Stimulated activated naive CD4-positive, alpha-beta T cell (primary cell): ENCODE measurements around the gene ZNF653.
"Not testable (repeated sequence)": the region's sequence is repeated elsewhere in the genome, so short reads cannot be mapped to it uniquely, and the experiment has no call there.

Experiments
- DNase-seq, 6 experiments: peaks; one replicate each; lab custom pipeline; 2025; lab: John Stamatoyannopoulos, UW

The ZNF653 gene

DNA sequence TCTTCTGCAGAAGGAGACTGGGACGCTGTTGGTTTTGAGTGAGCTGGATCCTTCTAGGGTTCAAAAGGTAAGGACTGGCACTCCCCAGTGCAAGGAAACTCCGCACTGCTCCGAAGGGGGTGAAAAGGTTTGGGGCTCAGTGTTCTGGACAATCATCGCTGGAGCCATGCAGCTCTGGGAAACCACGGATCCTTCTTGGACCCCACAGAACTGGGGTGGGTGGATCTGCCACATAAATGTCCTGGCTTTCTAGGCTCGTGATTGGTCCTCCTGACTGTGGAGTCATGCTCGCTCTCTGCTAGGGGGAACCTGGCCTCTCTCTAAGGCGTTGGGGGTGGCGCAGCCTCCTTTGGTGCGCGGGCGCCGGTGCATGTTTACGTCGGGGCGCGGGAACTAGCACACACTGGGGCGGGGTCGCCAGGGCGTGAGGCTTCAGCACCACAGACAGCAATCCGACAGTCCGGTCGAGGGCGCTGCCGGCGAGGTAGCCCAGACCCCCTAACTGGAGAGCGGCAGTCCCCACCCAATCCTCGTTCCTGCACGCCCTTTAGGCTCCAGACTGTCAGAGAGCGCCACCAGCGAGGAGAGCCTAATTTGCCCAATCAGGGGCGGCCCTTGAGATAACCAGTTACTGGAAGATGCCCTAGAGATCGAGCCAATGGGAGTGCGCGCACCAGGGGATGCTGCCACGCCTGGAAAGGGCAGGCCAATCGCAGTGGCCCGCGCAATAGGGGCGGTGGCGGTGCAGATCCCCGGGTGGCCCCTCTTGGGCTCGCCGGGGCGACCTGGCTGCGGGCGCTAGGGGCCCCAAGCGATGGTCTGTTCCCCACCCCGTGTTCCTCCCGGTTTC is 23.9 kb downstream of the ZNF653 start:
- peak; percentile 34 to 62 (median 52) for DNase-seq

DNA sequence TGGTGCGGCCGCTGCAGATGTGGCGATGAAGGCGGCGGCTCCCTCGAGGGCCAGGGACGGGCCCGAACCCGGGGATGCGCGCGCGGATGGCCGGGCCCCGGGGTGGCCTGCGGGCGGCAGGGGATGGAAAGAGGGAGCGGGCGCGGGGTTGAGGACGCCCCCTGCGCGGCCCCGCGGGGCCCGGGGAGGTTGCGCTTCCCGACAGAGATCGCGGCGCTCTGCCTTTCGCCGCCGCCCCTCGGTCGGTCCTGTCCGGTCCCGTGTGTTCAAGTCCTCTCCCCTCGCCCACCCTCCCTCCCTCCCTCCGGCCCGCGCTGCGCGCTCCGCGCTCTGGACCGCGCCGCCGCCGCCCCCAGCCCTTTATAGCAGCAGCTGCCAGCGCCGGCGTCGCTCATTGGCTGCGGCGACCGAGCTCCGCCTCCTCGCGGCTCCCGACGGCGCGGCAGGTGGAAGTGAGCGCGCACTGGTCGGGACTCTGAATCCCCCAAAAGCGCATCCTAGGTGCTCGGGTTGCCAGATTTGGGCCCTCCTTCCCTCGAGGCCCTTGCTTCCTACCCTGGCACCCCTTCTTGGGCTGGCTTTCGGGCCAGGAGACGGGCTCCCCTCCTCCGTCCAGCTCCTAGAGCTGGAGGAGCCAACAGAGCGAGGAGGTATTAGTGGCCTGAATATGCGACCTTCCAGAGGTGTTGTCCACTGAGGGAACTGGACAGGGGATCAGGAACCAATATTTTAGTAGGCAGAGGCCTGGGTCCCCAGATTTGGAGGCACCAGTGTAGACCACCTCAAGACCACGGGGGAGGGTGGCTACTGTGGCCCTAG is 24.7 kb downstream of the ZNF653 start, which contains the start of gene ELAVL3:
TSS of gene ELAVL3 (minus strand) at position 332 of the 819 bp plus-strand sequence. CDS start 438 bp downstream, outside the sequence.
- DNase-seq: peak in 2 of 6 experiments; percentile 15 to 25

DNA sequence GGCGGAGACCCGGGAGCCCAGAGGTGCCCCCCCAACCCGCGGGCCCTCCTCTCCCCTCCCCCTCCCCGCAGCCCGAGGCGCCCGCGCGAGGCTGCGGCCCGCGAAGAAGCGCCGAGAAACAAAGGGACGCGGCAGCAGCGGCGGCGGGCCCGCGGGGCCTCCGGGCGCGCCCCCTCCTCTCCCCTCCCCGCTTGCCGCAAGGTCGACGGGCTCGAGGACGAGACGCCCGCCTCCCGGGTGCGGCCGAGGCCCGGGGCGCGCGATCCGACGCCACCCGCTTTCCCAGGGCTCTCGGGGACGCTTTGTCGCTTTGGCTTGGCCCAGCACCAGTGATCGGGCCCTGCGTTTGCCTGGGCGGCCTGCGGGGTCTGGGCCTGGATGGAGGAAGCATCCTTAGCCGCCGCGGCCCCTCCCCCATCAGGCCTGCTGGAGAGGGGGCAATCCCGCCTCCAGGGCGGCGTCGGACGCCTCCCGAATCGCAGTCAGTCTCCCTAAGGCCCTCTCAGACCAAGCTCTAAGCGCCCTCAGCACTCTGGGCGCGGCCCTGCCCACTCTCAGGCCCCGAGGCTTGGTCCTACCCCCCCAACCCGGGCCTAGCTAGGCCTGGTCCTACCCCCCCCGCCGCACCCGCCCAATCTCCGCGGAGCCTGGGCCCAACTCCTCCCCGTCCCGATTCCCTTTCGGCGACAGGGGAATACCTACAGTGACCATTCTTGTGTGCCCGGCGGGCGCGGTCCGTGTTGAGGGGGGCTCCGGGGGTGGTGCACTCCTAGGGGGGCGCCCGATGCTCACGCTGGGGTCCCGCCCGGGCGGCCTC is 25.5 kb downstream of the ZNF653 start:
- DNase-seq: no peak

- DNase-seq: peak in 1 of 6 experiments; percentile 15
These were observed 26.3 kb downstream of the ZNF653 start for GRCh38 chr19:11479090-11479897.

DNA sequence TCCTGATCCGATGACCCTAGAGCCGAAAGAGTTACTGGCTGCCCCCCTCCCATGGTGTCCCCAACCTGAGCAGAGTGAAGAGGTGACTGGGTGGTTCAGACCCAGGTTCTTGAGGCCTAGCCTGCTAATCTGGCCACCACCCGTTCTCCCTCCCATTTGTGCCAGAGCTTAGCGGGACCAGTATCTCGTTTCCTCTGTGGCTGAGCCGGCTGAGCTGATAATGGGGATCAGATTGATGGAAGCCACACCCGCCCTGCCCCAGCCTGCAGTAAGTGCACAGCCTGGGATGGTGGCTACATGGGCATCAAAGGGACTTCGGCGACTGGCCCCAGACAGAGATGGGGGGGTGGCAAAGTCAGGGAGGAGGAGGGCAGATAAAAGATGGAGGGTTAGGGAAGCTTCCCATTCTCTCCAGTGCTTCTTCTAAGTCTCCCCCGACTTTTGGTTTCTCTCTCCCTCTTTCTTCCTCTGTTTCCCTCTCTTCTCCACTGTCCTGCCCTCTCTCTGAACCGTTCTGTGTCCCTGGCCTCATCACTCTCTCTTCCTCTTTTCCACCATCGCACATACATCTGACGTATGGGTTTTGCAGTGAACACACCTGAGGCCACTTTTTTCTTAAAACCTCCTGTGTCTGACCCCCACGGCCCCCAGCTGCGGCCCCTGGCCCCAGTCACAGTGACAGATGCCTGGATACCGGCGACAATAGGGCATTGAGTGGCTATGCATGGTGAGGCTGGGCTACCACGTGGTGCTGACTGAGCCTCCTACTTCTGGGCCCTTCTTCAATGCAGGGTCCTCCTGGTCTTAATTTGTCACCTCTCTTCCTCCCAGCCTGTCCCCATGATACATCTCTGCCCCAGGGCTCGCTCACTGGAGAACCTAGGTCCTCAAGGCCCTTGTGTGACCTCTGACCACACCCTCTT is 27.2 kb downstream of the ZNF653 start:
- no peak for DNase-seq

- DNase-seq: no peak
These were observed 29.8 kb downstream of the ZNF653 start for GRCh38 chr19:11475861-11476260.

DNA sequence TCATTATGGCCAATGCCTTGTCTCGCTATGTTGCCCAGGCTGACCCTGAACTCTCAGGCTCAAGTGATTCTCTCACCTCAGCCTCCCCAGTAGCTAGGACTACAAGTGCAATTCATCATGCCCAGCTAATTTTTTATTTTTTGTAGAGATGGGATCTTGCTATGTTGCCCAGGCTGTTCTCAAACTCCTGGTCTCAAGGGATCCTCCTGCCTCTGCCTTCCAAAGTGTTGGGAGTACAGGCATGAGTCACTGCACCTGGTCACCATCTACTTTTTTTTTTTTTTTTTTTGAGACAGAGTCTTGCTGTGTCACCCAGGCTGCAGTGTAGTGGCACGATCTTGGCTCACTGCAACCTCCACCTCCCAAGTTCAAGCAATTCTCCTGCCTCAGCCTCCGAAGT is 30.3 kb downstream of the ZNF653 start:
- DNase-seq: not testable (repeated sequence)

DNA sequence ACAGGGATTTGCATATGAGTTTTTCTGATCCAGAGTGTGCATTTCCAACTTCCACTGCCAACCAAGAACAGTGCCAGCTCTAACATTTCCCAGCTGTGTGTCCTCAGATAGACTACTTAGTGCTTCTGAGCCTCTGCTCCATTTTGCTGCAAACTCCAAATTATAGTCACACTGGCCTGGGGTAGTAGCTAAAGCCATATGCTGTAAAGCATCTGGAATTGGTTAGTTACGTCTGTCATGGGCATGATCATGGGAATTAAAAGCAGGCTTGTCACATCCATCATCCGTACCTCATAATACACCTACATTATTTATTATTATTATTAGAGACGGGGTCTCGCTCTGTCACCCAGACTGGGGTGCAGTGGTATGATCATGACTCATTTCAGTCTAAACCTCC is 31.9 kb downstream of the ZNF653 start:
- no peak for DNase-seq

GRCh38 chr19:11468266-11468845 is 37.3 kb downstream of the ZNF653 start:
- DNase-seq: not testable (repeated sequence)

DNA sequence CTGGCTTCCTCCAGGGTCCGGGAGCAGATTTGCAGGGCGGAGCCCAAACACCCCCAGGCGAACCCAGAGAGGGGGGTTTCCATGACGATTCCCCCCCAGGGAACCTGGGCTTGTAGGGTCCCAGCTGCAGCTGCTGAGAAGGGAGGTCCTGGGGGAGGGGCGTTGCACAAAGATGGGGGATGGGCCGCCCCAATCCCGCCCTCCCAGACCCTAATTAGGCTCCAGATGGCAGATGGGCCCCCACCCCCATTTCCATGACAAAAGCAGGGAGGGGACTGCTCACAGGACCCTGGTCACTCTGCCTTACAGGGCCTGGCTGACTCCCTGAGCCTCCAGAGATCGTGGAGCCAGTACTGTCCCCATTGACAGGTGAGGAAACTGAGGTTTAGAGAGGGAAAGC is 40.0 kb downstream of the ZNF653 start:
- no peak for DNase-seq

DNA sequence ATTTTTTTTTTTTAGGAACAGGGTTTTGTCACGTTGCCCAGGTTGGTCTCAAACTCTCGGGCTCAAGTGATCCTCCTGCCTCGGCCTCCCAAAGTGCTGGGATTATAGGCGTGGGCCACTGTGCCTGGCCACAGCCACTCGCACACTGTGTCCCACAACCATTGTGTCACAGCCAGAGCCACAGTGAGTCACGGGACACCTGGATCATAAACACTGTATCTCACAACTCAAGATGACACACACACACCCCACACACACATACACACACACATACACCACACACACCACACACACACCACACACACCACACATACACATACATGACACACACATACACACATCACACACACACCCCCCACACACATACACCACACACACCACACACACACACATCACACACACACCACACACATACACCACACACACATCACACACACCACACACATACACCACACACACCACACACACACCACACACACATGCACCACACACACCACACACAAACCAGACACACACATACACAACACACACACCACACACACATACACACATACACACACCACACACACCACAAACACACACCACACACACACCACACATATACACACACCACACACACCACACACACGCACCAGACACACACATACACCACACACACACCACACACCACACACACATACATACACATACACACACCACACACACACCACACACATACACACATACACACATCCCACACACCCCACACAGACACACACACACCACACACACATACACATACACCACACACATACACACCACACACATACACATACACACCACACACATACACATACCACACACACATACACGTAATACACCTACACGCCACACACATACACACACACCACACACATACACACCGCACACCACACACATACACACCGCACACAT is 41.0 kb downstream of the ZNF653 start:
- DNase-seq: no peak

- no peak for DNase-seq
These were observed 42.2 kb downstream of the ZNF653 start for GRCh38 chr19:11463391-11463790.

- no peak for DNase-seq
These were observed 44.2 kb downstream of the ZNF653 start for GRCh38 chr19:11461453-11461852.

DNA sequence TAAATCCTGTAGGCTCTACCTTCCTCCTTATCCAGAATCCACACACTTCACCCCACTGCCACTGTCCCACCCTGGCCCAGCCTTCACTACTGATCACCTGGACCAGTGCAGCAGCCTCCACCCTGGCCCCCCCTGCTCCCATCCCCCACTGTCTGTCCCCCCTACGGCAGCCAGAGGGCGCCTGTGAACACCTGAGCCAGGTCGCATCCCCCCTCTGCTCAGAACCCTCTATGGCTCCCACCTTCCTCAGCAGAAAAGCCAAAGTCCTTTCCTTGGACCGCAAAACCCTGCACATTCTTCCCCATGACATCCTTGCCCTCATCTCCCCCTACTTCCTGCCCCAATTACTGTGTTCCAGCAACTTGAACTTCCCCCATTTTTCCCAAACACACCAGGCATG is 45.4 kb downstream of the ZNF653 start:
- no peak for DNase-seq

GRCh38 chr19:11458912-11459311 is 46.7 kb downstream of the ZNF653 start:
- DNase-seq: not testable (repeated sequence)

DNA sequence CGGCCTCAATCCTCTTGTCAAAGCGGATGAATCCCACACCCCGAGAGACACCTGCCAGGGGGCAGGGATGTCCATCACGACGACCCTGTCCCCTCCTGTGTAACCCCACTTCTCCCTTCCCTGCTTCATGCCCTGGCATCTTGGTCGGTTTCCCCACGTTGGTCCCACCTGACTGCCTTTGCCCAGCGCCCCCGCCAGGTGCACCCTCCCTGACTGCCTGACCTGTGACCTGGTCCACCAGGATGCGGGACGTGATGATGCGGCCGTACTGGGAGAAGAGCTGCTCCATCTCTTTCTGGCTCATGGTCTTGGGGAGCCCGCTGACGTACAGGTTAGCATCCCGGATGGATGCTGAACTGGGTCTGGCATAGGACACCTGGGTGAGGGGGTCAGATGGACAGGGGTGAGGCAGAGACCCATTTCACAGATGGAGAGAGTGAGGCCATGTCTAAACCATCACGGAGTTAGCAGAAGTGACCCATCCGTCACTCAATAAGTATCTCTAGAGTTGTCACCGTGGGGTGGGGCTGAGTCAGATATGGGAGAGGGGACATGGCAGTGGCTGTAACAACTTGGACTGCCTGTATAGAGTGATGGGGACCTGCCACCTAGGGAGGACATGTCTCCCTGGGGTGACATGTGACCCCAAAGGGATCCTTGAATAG is 47.3 kb downstream of the ZNF653 start:
- no peak for DNase-seq

- no peak for DNase-seq
These were observed 47.8 kb downstream of the ZNF653 start for GRCh38 chr19:11457831-11458230.

GRCh38 chr19:11457115-11457514 is 48.5 kb downstream of the ZNF653 start:
- DNase-seq: no peak
